ENCODE measurements around the gene TUBGCP2.

GRCh38 chr10:133229265-133230043, 79.2 kb downstream of the TUBGCP2 start:
- TF ChIP-seq, protein P1, sequence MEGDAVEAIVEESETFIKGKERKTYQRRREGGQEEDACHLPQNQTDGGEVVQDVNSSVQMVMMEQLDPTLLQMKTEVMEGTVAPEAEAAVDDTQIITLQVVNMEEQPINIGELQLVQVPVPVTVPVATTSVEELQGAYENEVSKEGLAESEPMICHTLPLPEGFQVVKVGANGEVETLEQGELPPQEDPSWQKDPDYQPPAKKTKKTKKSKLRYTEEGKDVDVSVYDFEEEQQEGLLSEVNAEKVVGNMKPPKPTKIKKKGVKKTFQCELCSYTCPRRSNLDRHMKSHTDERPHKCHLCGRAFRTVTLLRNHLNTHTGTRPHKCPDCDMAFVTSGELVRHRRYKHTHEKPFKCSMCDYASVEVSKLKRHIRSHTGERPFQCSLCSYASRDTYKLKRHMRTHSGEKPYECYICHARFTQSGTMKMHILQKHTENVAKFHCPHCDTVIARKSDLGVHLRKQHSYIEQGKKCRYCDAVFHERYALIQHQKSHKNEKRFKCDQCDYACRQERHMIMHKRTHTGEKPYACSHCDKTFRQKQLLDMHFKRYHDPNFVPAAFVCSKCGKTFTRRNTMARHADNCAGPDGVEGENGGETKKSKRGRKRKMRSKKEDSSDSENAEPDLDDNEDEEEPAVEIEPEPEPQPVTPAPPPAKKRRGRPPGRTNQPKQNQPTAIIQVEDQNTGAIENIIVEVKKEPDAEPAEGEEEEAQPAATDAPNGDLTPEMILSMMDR (IDR thresholded peaks at IDR 0.05) = no peak
- TF ChIP-seq POLR2A (IDR thresholded peaks at IDR 0.05) = no peak

Measured in testis (tissue), 2 donors.